OCI-LY7 (cell line): ENCODE results near the gene TOB2.

Experiments
- EZH2phosphoT487 ChIP-seq: fragments of 200-600 bp; sonication (generic); IDR thresholded peaks from 2 replicates; pipeline ENCODE4 v1.6.1; 2018; ENCODE audit warnings: low read depth, borderline replicate concordance, mild to moderate bottlenecking, mixed run types, antibody characterized with exemption, low read length, moderate library complexity, mixed read lengths
- TF ChIP-seq, protein P1 (sequence below): fragments of 200-600 bp; sonication (generic); conservative IDR thresholded peaks from 2 replicates; pipeline ENCODE4 v1.5.1; 2014; ENCODE audit warnings: mild to moderate bottlenecking, antibody characterized with exemption, low read length, moderate library complexity, mixed read lengths

- TF ChIP-seq, protein P1, sequence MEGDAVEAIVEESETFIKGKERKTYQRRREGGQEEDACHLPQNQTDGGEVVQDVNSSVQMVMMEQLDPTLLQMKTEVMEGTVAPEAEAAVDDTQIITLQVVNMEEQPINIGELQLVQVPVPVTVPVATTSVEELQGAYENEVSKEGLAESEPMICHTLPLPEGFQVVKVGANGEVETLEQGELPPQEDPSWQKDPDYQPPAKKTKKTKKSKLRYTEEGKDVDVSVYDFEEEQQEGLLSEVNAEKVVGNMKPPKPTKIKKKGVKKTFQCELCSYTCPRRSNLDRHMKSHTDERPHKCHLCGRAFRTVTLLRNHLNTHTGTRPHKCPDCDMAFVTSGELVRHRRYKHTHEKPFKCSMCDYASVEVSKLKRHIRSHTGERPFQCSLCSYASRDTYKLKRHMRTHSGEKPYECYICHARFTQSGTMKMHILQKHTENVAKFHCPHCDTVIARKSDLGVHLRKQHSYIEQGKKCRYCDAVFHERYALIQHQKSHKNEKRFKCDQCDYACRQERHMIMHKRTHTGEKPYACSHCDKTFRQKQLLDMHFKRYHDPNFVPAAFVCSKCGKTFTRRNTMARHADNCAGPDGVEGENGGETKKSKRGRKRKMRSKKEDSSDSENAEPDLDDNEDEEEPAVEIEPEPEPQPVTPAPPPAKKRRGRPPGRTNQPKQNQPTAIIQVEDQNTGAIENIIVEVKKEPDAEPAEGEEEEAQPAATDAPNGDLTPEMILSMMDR = no peak
- TF ChIP-seq EZH2phosphoT487 = no peak
Measured at GRCh38 chr22:41447435-41448188, 1.0 kb upstream of the TOB2 start.
